ENCODE measurements around the gene TUBB4A.
"Not testable (repeated sequence)": the region's sequence is repeated elsewhere in the genome, so short reads cannot be mapped to it uniquely, and the experiment has no call there.

Gene TUBB4A
- total RNA-seq, result 0 to 0.78 (median 0.19) reads per million in 3 donors

DNA sequence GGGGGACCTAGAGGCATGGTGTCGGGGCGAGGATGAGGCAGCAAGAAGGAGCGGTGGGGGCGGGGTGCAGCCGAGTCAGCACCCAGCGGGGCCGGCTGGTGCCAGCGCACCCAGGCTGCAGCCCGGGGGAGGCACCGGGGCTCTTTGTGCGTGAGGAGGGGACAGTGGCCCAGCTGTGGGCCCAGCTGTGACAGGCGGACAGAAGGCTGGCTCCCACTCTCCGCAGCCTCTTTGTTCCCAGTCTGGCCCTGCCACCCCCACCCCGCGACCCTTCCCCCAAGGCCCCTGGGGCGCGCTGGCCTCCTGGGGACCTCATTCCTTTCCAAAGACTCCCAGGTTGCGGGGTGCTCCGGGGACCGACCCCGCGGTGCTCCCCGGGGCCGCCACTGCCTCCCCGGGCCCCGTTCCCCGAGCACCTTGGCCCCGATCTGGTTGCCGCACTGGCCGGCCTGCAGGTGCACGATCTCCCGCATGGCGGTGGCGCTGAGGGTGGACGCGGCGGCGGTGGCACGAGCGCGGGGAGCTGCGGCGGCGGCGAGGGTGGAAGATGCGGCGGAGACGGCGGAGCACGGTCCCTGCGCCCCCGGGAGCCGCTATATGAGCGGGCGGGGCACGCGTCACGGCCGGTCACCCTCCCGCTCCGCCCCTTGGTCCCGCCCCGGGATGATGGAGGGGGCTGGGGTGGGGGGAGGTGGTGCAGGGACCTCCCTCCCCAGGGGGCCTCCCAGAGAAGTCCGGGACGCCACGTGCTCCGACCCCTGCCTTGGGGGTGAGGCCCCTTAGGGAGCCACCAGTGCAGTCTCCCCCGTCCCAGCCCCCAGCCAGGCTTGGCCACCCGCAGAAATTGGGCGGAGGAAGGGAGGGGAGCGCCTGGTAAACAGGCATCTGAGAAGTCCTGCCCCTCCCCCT lies at the start of gene TUBB4A:
TUBB4A (minus strand) TSS at position 570 of the 909 bp plus-strand sequence; CDS start at position 473, 97 bp downstream.
- no peak for DNase-seq
- Histone ChIP-seq H3K27me3 (replicated peaks; ENCODE audit: control insufficient read depth, insufficient read depth, low read length, poor library complexity, severe bottlenecking) (peaks cover 11% of the 10 kb centered on the region), H3K4me3 (ENCODE audit: insufficient read depth, low read depth, low read length, poor library complexity, severe bottlenecking) (peak within 1 kb of the TSS; percentile 63)

DNA sequence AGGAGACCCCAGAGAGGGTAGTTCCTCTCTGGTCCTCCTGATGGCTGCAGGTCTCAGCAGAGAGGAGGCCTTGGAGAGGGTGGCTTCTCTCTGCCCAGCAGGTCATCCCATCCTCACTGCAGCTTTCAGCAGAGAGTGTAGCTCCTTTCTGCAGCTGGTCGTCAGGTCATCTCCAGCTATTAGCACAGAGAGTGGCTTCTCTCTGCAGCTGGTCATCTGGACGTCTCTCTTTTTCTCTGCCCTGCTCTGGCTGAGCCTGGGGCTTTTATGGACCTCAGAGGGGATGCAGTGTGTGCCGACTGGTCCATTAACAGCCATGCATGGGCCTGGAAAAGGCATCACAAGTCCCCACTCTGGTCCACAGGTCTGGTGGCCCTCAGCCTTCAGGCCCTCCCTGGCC lies 49.0 kb upstream of the TUBB4A start:
- H3K4me3 ChIP-seq (ENCODE audit: insufficient read depth, low read depth, low read length, poor library complexity, severe bottlenecking), result no peak overlapping the region

More for the DNA sequence above, at the start of gene TUBB4A:
- H3K9me3 ChIP-seq (ENCODE audit: control insufficient read depth, low read length), result no peaks in the 10 kb centered on the region
- H3K27ac ChIP-seq (ENCODE audit: insufficient read depth, low read length, poor library complexity, severe bottlenecking), result no peak within 1 kb of the TSS
- H3K4me1 ChIP-seq (ENCODE audit: control insufficient read depth, insufficient read depth, low read length, poor library complexity, severe bottlenecking), result peaks cover 12% of the 10 kb centered on the region
- no peaks in the 10 kb centered on the region for H3K36me3 ChIP-seq (ENCODE audit: control insufficient read depth, insufficient read depth, low read length)

DNA sequence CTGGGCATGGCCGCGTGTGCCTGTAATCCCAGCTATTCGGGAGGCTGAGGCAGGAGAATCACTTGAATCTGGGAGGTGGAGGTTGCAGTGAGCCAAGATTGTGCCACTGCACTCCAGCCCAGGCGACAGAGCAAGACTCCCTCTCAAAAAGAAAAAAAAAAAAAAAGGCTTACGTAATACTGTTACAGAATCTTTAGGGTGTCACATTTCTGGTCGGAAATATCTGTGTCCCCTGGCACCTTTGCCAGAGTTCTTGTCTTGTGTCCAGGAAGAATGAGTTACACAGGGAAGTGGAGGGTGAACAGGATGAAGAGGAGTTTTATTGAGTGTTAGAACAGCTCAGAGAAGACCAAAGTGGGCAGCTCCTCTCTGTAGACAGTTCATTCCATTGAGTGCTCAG lies 48.6 kb upstream of the TUBB4A start:
- DNase-seq; H3K4me1 ChIP-seq (ENCODE audit: control insufficient read depth, insufficient read depth, low read length, poor library complexity, severe bottlenecking); H3K27me3 ChIP-seq (replicated peaks; ENCODE audit: control insufficient read depth, insufficient read depth, low read length, poor library complexity, severe bottlenecking); H3K4me3 ChIP-seq (ENCODE audit: insufficient read depth, low read depth, low read length, poor library complexity, severe bottlenecking); H3K9me3 ChIP-seq (ENCODE audit: control insufficient read depth, low read length); H3K36me3 ChIP-seq (ENCODE audit: control insufficient read depth, insufficient read depth, low read length); H3K27ac ChIP-seq (ENCODE audit: insufficient read depth, low read length, poor library complexity, severe bottlenecking): not testable (repeated sequence)

More for the DNA sequence above, 49.0 kb upstream of the TUBB4A start:
- H3K36me3 ChIP-seq (ENCODE audit: control insufficient read depth, insufficient read depth, low read length), result no peaks in the 10 kb centered on the region
- no peak overlapping the region for H3K27ac ChIP-seq (ENCODE audit: insufficient read depth, low read length, poor library complexity, severe bottlenecking)
- no peaks in the 10 kb centered on the region for H3K9me3 ChIP-seq (ENCODE audit: control insufficient read depth, low read length)
- H3K27me3 ChIP-seq (replicated peaks; ENCODE audit: control insufficient read depth, insufficient read depth, low read length, poor library complexity, severe bottlenecking), result no peaks in the 10 kb centered on the region
- H3K4me1 ChIP-seq (ENCODE audit: control insufficient read depth, insufficient read depth, low read length, poor library complexity, severe bottlenecking), result peaks cover 9% of the 10 kb centered on the region
- DNase-seq, result no peak

- H3K27ac ChIP-seq (ENCODE audit: insufficient read depth, low read length, poor library complexity, severe bottlenecking), result no peak overlapping the region
- H3K9me3 ChIP-seq (ENCODE audit: control insufficient read depth, low read length), result no peaks in the 10 kb centered on the region
- no peak for DNase-seq
- no peaks in the 10 kb centered on the region for H3K4me1 ChIP-seq (ENCODE audit: control insufficient read depth, insufficient read depth, low read length, poor library complexity, severe bottlenecking)
- H3K4me3 ChIP-seq (ENCODE audit: insufficient read depth, low read depth, low read length, poor library complexity, severe bottlenecking), result no peak overlapping the region
- no peaks in the 10 kb centered on the region for H3K27me3 ChIP-seq (replicated peaks; ENCODE audit: control insufficient read depth, insufficient read depth, low read length, poor library complexity, severe bottlenecking)
- H3K36me3 ChIP-seq (ENCODE audit: control insufficient read depth, insufficient read depth, low read length), result no peaks in the 10 kb centered on the region
Measured at GRCh38 chr19:6543866-6544347, 41.8 kb upstream of the TUBB4A start.

- H3K27me3 ChIP-seq (replicated peaks; ENCODE audit: control insufficient read depth, insufficient read depth, low read length, poor library complexity, severe bottlenecking), result no peaks in the 10 kb centered on the region
- no peaks in the 10 kb centered on the region for H3K9me3 ChIP-seq (ENCODE audit: control insufficient read depth, low read length)
- no peak overlapping the region for H3K27ac ChIP-seq (ENCODE audit: insufficient read depth, low read length, poor library complexity, severe bottlenecking)
- peaks cover 8% of the 10 kb centered on the region for H3K4me1 ChIP-seq (ENCODE audit: control insufficient read depth, insufficient read depth, low read length, poor library complexity, severe bottlenecking)
- DNase-seq, result no peak
- H3K36me3 ChIP-seq (ENCODE audit: control insufficient read depth, insufficient read depth, low read length), result no peaks in the 10 kb centered on the region
- H3K4me3 ChIP-seq (ENCODE audit: insufficient read depth, low read depth, low read length, poor library complexity, severe bottlenecking), result no peak overlapping the region
Measured at GRCh38 chr19:6540918-6541689, 39.0 kb upstream of the TUBB4A start.

DNA sequence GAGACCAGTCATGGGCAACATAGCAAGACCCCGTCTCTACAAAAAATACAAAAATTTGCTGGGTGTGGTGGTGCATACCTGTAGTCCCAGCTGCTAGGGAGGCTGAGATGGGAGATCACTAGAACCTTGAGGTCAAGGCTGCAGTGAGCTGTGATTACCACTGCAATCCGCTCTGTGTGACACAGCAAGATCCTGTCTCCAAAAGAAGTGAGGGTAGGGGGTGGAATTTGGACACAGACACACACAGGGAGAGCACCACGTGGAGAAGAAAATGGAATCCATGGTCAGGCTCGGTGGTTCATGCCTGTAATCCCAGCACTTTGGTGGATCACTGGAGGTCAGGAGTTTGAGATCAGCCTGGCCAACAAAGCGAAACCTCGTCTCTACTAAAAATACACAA lies 37.4 kb upstream of the TUBB4A start:
- Histone ChIP-seq H3K27ac (ENCODE audit: insufficient read depth, low read length, poor library complexity, severe bottlenecking) (no peak overlapping the region), H3K4me1 (ENCODE audit: control insufficient read depth, insufficient read depth, low read length, poor library complexity, severe bottlenecking) (peaks cover 8% of the 10 kb centered on the region), H3K9me3 (ENCODE audit: control insufficient read depth, low read length) (no peaks in the 10 kb centered on the region), H3K36me3 (ENCODE audit: control insufficient read depth, insufficient read depth, low read length) (no peaks in the 10 kb centered on the region), H3K27me3 (replicated peaks; ENCODE audit: control insufficient read depth, insufficient read depth, low read length, poor library complexity, severe bottlenecking) (no peaks in the 10 kb centered on the region), H3K4me3 (ENCODE audit: insufficient read depth, low read depth, low read length, poor library complexity, severe bottlenecking) (no peak overlapping the region)
- DNase-seq, result no peak

DNA sequence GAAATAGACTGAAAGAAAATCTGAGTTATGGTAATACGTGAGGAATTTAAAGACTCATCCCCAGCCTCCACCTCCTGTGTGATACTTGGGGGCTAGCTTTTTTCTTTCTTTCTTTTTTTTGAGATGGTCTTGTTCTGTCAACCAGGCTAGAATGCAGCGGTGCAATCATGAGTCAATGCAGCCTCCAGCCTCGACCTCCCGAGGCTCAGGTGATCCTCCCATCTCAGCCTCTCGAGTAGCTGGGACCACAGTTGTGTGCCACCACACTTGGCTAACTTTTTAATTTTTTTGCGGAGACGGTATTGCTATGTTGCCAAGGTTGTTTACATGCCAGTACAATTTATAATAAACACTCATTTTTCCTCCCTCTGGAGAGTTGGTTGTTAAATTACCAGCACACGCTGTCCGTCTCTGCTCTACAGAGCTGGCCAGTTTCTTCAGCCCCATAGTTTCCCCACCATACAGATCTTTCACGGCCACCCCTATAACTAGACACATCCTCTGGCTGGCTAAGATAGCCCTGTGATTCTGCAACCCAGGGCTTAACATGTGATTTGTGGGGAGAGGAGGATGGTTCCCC lies 33.5 kb upstream of the TUBB4A start:
- Histone ChIP-seq H3K9me3 (ENCODE audit: control insufficient read depth, low read length) (no peaks in the 10 kb centered on the region), H3K27ac (ENCODE audit: insufficient read depth, low read length, poor library complexity, severe bottlenecking) (no peak overlapping the region), H3K4me1 (ENCODE audit: control insufficient read depth, insufficient read depth, low read length, poor library complexity, severe bottlenecking) (peaks cover 31% of the 10 kb centered on the region), H3K27me3 (replicated peaks; ENCODE audit: control insufficient read depth, insufficient read depth, low read length, poor library complexity, severe bottlenecking) (peaks cover 19% of the 10 kb centered on the region), H3K4me3 (ENCODE audit: insufficient read depth, low read depth, low read length, poor library complexity, severe bottlenecking) (no peak overlapping the region), H3K36me3 (ENCODE audit: control insufficient read depth, insufficient read depth, low read length) (no peaks in the 10 kb centered on the region)
- no peak for DNase-seq

DNA sequence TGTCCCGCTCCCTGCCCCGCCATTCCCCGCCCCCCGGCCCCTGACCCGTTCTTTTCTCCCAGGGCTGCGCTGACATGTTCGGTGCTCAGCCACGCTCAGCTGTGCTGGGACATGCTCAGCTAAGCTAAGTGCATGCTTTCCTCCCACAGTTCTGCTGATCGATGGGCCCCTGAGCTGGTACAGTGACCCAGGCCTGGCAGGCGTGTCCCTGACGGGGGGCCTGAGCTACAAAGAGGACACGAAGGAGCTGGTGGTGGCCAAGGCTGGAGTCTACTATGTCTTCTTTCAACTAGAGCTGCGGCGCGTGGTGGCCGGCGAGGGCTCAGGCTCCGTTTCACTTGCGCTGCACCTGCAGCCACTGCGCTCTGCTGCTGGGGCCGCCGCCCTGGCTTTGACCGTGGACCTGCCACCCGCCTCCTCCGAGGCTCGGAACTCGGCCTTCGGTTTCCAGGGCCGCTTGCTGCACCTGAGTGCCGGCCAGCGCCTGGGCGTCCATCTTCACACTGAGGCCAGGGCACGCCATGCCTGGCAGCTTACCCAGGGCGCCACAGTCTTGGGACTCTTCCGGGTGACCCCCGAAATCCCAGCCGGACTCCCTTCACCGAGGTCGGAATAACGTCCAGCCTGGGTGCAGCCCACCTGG lies 32.5 kb upstream of the TUBB4A start:
- Histone ChIP-seq H3K4me3 (ENCODE audit: insufficient read depth, low read depth, low read length, poor library complexity, severe bottlenecking) (no peak overlapping the region), H3K36me3 (ENCODE audit: control insufficient read depth, insufficient read depth, low read length) (no peaks in the 10 kb centered on the region), H3K4me1 (ENCODE audit: control insufficient read depth, insufficient read depth, low read length, poor library complexity, severe bottlenecking) (peaks cover 31% of the 10 kb centered on the region), H3K27me3 (replicated peaks; ENCODE audit: control insufficient read depth, insufficient read depth, low read length, poor library complexity, severe bottlenecking) (peaks cover 19% of the 10 kb centered on the region), H3K27ac (ENCODE audit: insufficient read depth, low read length, poor library complexity, severe bottlenecking) (no peak overlapping the region), H3K9me3 (ENCODE audit: control insufficient read depth, low read length) (no peaks in the 10 kb centered on the region)
- DNase-seq, result no peak

GRCh38 chr19:6533746-6534418 lies 31.8 kb upstream of the TUBB4A start:
- Histone ChIP-seq H3K27ac (ENCODE audit: insufficient read depth, low read length, poor library complexity, severe bottlenecking) (no peak overlapping the region), H3K9me3 (ENCODE audit: control insufficient read depth, low read length) (no peaks in the 10 kb centered on the region), H3K4me3 (ENCODE audit: insufficient read depth, low read depth, low read length, poor library complexity, severe bottlenecking) (no peak overlapping the region), H3K36me3 (ENCODE audit: control insufficient read depth, insufficient read depth, low read length) (no peaks in the 10 kb centered on the region), H3K27me3 (replicated peaks; ENCODE audit: control insufficient read depth, insufficient read depth, low read length, poor library complexity, severe bottlenecking) (peaks cover 19% of the 10 kb centered on the region), H3K4me1 (ENCODE audit: control insufficient read depth, insufficient read depth, low read length, poor library complexity, severe bottlenecking) (peaks cover 31% of the 10 kb centered on the region)
- no peak for DNase-seq
